RCC 7860 (cell line): Measurements from ENCODE around the gene CLDN7.

Experiments
- DNase-seq: peaks from one replicate; pipeline ENCODE4 v3.0.0-alpha.2; 2015; ENCODE audit warnings: low spot score
- FAIRE-seq: peaks from 2 replicates; lab custom pipeline; 2012; peaks lifted over from hg19 to GRCh38; lab: Jason Lieb, UNC

CLDN7 gene

GRCh38 chr17:7238420-7239090 lies 23.7 kb downstream of the CLDN7 start:
- FAIRE-seq (no peak), DNase-seq (peak; percentile 8)

GRCh38 chr17:7237761-7238419 lies 24.4 kb downstream of the CLDN7 start:
- DNase-seq (no peak), FAIRE-seq (no peak)

- DNase-seq: no peak
- no peak for FAIRE-seq
Measured at GRCh38 chr17:7237266-7237760, 25.0 kb downstream of the CLDN7 start.

DNA sequence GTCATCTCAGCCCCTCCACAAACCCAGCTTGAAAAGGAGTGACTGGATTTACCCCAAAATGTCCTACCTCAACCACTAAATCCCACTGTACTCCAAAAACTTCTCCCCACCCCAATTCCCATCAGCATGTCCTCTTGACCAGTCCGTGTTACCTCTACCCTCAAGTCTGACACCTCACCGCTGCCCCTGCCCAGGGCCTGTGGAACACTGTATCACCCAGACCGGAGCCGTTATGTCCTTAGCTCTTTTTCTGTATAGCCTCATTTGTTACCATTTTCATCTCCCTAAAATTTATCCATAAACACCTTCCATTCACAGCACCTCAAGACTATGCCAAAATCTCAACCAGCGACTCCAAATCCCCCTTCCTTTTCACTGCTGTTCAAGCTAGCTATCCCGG lies 25.5 kb downstream of the CLDN7 start:
- FAIRE-seq: no peak
- no peak for DNase-seq

- FAIRE-seq (no peak), DNase-seq (no peak)
Measured at GRCh38 chr17:7235693-7236665, 26.3 kb downstream of the CLDN7 start.

DNA sequence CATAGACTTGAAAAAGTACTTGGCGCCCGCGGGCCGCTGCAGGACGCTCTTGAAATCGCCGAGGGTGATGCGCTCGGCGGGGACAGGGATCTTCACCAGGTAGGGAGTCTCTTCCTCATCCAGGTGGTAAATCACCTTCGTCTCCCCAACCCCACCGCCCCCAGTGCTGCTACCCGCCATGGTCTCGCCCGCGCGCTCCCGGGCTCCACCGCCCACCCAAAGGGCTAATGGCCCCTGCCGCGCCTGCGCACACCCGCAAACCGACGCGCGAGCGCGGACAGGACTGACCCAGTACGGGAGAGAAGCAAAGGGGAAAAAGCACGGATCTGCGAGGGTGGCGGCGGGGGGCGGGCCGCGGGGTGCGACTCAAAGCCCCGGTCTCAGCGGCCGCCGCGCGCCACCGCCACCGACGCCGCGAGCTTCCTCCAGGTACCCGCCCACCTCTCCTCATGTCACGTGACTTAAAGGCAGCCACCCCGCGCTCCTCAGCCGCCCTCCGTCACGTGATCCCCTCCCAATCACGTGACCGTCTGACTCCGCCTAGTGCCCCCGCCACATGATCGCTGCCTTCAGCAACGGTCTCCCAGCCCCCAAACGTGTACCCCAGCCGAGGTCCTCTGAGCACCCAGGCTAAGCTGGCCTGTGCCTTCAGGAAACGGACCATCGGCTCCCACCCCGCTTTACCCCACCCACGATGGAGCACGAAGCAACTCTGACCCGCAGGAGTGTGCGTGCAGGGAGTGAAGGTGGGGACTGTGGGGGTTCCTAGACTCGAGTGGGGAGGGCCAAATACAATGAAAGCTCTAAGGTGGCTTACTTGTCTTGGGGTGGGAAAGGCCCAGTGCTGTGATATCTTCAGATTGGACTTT lies 28.0 kb downstream of the CLDN7 start, which contains the start of gene DVL2:
Gene DVL2 (minus strand): TSS at position 435 of the 869 bp plus-strand sequence. CDS start 255 bp downstream, at position 180.
- no peak for FAIRE-seq
- DNase-seq: peak; percentile 83

DNA sequence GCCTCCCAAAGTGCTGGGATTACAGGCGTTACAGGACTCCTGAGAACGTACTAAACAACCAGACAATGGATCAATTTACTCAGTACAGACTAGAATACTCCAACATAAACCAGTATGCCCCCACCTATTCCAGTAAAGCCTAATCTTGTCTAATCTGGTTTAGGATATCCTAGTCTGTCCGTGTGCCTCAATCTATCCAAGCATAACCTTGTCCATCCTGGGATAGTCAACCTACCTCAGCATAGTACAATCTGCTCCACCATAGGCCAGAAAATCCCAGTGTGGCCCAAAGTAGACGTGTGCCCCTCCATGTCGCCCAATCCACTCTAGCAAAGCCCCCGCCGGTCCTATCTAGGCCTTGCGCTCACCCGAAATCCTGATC lies 28.6 kb downstream of the CLDN7 start:
- no peak for DNase-seq
- no peak for FAIRE-seq

DNA sequence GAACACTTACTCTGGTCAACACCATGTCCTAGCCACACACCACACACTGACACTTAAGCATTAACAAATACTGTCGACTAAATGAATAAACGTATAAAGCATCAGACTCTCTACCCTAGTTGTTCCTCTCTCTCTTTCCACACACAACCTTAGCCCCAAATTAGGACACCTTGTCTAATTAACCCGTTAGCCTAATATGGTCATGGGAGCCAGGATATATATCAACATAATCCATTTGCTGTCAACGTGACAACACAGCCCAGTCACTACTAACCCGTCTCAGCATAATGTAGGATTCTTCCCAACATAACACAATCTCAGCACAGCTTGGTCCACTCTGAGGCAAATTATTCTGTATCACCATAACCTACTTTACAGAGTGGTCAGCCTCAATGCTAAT lies 30.2 kb downstream of the CLDN7 start:
- DNase-seq (no peak), FAIRE-seq (no peak)

DNA sequence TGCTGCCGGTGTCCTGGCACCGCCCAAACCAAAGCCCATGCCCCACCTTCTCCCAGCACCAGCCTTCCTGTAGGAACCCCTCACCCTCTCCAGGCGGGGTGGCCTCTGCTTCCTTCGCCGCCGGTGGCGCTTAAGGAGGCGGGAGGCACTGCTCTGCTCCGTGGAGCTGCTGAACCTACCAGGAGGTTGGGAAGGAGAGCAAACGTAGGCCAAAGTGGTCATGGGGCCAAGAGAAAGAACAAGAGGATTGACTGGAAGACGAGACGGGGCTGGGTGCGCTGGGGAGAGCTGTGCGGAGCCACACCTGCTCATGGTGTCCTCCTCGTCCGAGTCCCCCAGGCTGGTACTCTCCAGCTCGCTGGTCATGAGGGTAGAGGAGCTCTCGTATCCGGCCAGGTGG lies 32.8 kb downstream of the CLDN7 start:
- DNase-seq: no peak
- no peak for FAIRE-seq

- DNase-seq (no peak), FAIRE-seq (no peak)
Measured at GRCh38 chr17:7228920-7229319, 33.4 kb downstream of the CLDN7 start.

DNA sequence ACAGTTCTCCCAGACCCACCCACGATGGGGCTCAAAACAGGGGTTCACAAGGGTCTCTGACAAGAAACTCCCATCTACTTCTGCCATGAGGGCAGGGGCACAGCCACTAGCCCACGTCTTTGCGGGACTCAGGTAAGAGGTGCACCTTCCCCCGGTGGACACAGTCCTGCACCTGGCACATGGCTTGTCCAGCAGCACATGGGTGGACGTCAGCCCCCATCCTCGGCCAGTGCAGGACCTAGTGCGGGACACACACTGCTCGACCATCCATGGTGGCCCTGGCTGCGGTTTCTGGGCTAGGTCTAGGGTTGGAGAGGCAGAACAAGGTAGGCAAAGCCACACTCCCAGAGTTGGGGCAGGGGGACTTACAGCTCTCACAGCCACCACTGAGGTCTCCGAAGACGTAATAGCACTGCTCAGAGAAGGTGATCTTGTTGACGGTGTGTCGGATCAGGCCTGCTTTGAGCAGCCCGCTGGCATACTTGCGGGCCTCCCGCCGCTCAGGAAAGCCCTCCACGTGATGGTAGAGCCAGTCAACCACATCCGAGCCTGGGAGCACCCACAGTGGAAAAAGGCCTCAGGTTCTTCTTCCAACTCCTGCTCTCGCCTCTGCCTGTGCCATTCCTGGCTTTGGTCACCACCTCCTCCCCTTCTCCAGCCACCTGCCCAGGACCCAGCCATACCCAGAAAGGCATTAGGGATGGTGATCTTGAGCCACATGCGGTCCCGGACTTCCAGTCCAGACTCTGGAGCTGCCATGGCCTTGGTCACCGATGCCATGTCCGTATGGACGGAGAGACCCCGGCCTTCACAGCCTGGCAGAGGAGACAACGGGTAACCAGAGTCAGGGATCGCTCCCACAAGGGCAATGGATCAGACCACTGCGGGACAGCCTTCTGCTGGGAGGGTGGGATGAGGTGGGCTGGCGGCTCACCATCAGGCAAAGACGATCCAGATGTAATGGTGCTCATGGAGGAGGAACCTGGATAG lies 35.3 kb downstream of the CLDN7 start:
- no peak for FAIRE-seq
- DNase-seq: no peak

GRCh38 chr17:7225711-7226331 lies 36.5 kb downstream of the CLDN7 start:
- FAIRE-seq: no peak

DNA sequence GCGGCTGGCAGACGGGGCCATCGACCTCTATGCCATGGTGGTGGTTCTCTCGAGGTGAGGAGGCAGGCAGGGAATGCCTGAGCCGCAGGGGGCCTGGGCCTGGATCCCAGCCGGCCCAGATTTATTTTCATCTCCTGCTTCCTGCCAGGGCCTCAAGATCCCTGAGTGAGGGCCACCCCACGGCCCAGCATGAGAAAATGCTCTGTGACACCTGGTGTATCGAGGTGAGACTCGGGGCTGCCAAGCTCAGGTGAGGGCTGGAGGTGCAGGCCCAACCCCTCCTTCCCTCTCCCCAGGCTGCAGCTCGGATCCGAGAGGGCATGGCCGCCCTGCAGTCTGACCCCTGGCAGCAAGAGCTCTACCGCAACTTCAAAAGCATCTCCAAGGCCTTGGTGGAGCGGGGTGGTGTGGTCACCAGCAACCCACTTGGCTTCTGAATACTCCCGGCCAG lies 37.6 kb downstream of the CLDN7 start:
- no peak for FAIRE-seq
- no peak for DNase-seq

More at GRCh38 chr17:7225711-7226331, 36.5 kb downstream of the CLDN7 start:
- no peak for DNase-seq

DNA sequence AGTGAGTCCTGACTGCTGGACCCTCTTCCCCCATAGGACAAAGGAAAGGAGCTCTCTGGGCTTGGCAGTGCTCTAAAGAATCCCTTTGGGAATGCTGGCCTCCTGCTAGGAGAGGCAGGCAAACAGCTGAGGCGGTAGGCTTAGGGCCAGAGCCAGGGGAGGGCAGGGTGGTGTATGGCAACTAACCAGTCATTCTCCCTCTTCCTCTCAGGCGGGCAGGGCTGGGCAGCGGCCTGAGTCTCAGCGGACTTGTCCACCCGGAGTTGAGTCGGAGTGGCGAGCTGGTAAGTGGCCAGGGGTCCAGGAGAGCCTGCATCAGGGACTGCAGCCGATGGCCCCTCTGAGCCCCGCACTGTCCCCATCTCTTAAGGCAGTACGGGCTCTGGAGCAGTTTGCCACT lies 38.2 kb downstream of the CLDN7 start:
- DNase-seq (no peak), FAIRE-seq (no peak)

- no peak for DNase-seq
- no peak for FAIRE-seq
Measured at GRCh38 chr17:7223375-7223774, 38.9 kb downstream of the CLDN7 start.

GRCh38 chr17:7222972-7223292 lies 39.3 kb downstream of the CLDN7 start:
- FAIRE-seq: no peak
- DNase-seq: no peak

- FAIRE-seq: no peak
Measured at GRCh38 chr17:7222093-7222971, 39.9 kb downstream of the CLDN7 start.

More at GRCh38 chr17:7222093-7222971, 39.9 kb downstream of the CLDN7 start:
- no peak for DNase-seq
